ENCODE measurements around the gene RAI14. TPM values are rescaled to one million over a fixed set of nuclear protein-coding genes. Genes with fewer than 3 reads are reported as not detected.

RAI14 gene
- total RNA-seq, 1 experiment from 2014 or later: 133 TPM

GRCh38 chr5:34715711-34716110, 59.6 kb downstream of the RAI14 start:
- peak overlapping the region; percentile 58; the same call in 1 of the 2 replicates for H3K4me2 ChIP-seq
- POLR2A ChIA-PET (ENCODE audit: unreplicated experiment): interaction anchor here (0.6 kb wide), 1 partner anchor 19 kb away, joined by 4 read pairs; no protein-coding TSS in a partner anchor
- intact Hi-C loops (cut with micrococcal nuclease; ENCODE audit: unreplicated experiment): no loop called here
- H3F3A ChIP-seq (ENCODE audit: insufficient read depth, low read depth): peaks cover 87% of the 10 kb centered on the region
- no peaks in the 10 kb centered on the region for H3K27me3 ChIP-seq (ENCODE audit: insufficient read depth, low read depth)
- TF ChIP-seq CTCF (conservative IDR thresholded peaks at IDR 0.05): no peak
- no peak for TF ChIP-seq EZH2 (IDR thresholded peaks at IDR 0.05; ENCODE audit: low read depth)
- CTCF ChIA-PET: no interaction called here
- peaks cover 60% of the 10 kb centered on the region for H3K4me1 ChIP-seq (replicated peaks; ENCODE audit: insufficient read depth)
- no peak overlapping the region for H3K4me3 ChIP-seq
- H3K27ac ChIP-seq: peak overlapping the region; percentile 97
- DNase-seq: no peak
- H3K36me3 ChIP-seq (ENCODE audit: low read depth): peaks cover 55% of the 10 kb centered on the region
- H4K20me1 ChIP-seq (ENCODE audit: insufficient read depth): no peaks in the 10 kb centered on the region
- no peak overlapping the region for H2AFZ ChIP-seq
- H3K79me2 ChIP-seq (ENCODE audit: low read depth): peaks cover 89% of the 10 kb centered on the region
- H3K9me3 ChIP-seq (ENCODE audit: insufficient read depth, low read depth): no peaks in the 10 kb centered on the region
- no peaks in the 10 kb centered on the region for H3K9me2 ChIP-seq (ENCODE audit: insufficient read depth)
- BruUV-seq (replicated peaks): no TSS peak

GRCh38 chr5:34716986-34717385, 60.9 kb downstream of the RAI14 start:
- no TSS peak for BruUV-seq (replicated peaks)
- intact Hi-C loops (cut with micrococcal nuclease; ENCODE audit: unreplicated experiment): loop anchor here (1.0 kb wide), 9 partner anchors 8 to 194 kb away; partner anchors contain the start of gene RAI14

More at GRCh38 chr5:34716986-34717385, 60.9 kb downstream of the RAI14 start:
- peaks cover 89% of the 10 kb centered on the region for H3K79me2 ChIP-seq (ENCODE audit: low read depth)
- H3K4me1 ChIP-seq (replicated peaks; ENCODE audit: insufficient read depth): peaks cover 60% of the 10 kb centered on the region
- no peaks in the 10 kb centered on the region for H3K27me3 ChIP-seq (ENCODE audit: insufficient read depth, low read depth)
- H2AFZ ChIP-seq: no peak overlapping the region
- H3F3A ChIP-seq (ENCODE audit: insufficient read depth, low read depth): peaks cover 93% of the 10 kb centered on the region
- H3K9me2 ChIP-seq (ENCODE audit: insufficient read depth): no peaks in the 10 kb centered on the region
- H3K27ac ChIP-seq: peak overlapping the region; percentile 97
- peaks cover 47% of the 10 kb centered on the region for H3K36me3 ChIP-seq (ENCODE audit: low read depth)
- POLR2A ChIA-PET (ENCODE audit: unreplicated experiment): interaction anchor here (0.6 to 1.2 kb wide), 2 partner anchors 30 to 131 kb away, joined by 6 to 7 read pairs; no protein-coding TSS in a partner anchor
- H3K9me3 ChIP-seq (ENCODE audit: insufficient read depth, low read depth): no peaks in the 10 kb centered on the region
- TF ChIP-seq CTCF (conservative IDR thresholded peaks at IDR 0.05) (no peak), EZH2 (IDR thresholded peaks at IDR 0.05; ENCODE audit: low read depth) (no peak)
- no peaks in the 10 kb centered on the region for H4K20me1 ChIP-seq (ENCODE audit: insufficient read depth)
- DNase-seq: peak in 1 of 2 experiments; percentile 51
- peak overlapping the region; percentile 17; the same call in 1 of the 2 replicates for H3K4me3 ChIP-seq
- CTCF ChIA-PET: interaction anchor here (0.7 to 1.4 kb wide), 3 partner anchors 31 to 194 kb away, joined by 3 to 9 read pairs (median 5); no protein-coding TSS in a partner anchor
- peak overlapping the region; percentile 58 for H3K4me2 ChIP-seq
